ENCODE results near the gene WDR36. TPM values are rescaled to one million over a fixed set of nuclear protein-coding genes. Genes with fewer than 3 reads are reported as not detected.

The WDR36 gene
- total and polyA plus RNA-seq, 2 of the 8 experiments (the other 6 are each of a cell fraction or from before 2014, with no cell fraction given), result 9.3 to 41.8 TPM

DNA sequence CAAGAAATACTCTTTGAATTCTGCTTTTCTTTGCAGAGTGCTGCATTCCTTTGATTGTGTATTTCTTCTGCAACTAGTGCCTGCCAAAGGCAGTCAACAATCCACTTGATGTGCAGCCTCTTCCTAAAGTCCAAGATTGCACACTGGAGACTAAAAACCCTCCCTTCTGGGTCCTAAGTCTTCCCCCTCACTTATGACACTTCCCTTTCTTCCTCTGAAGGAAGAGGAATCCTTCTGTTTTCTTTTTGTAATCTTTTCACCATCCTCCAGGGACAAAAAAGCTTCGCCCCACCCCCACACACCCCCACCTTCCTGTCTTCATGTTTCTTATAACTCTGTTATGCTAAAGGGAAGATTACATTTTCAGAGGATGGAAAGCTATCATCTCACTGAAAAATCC lies 39.9 kb downstream of the WDR36 start:
- Histone ChIP-seq H3K56ac (replicated peaks; ENCODE audit: insufficient read length, low read depth, low read length) (no peak overlapping the region), H2BK20ac (ENCODE audit: low read length) (no peak overlapping the region), H3K4me1 (replicated peaks in 1 of 4; ENCODE audit: control insufficient read depth in 3 of 4, insufficient read depth in 4 of 4, low read length in 3 of 4) (peaks cover 3 to 18% (median 7%) of the 10 kb centered on the region in 4 experiments), H3K79me1 (ENCODE audit: low read depth, low read length) (no peaks in the 10 kb centered on the region), H2BK120ac (replicated peaks; ENCODE audit: low read depth, low read length) (no peak overlapping the region), H3K9ac (replicated peaks in 1 of 4; ENCODE audit: extremely low read depth in 1 of 4, low read depth in 3 of 4, low read length in 3 of 4) (no peak overlapping the region), H3K9me3 (ENCODE audit: insufficient read depth in 2 of 2, low read depth in 1 of 2, low read length in 1 of 2) (no peaks in the 10 kb centered on the region), H3K4ac (replicated peaks; ENCODE audit: insufficient read length, low read depth, low read length) (no peak overlapping the region), H2BK12ac (ENCODE audit: low read depth, low read length) (no peak overlapping the region), H4K8ac (ENCODE audit: extremely low read depth, insufficient read depth, low read length) (no peak overlapping the region), H3K79me2 (ENCODE audit: control insufficient read depth in 1 of 2, insufficient read depth in 2 of 2, low read length in 2 of 2) (no peaks in the 10 kb centered on the region), H3K27ac (ENCODE audit: low read depth, low read length) (no peak overlapping the region), H4K91ac (replicated peaks; ENCODE audit: insufficient read length, low read length) (no peak overlapping the region), H3K27me3 (replicated peaks in 1 of 4; ENCODE audit: control insufficient read depth in 3 of 4, extremely low read depth in 1 of 4, insufficient read depth in 3 of 4, low read length in 3 of 4) (no peaks in the 10 kb centered on the region), H2BK15ac (ENCODE audit: low read length) (no peak overlapping the region), H3K18ac (ENCODE audit: extremely low read depth, low read length) (peak overlapping the region; percentile 62; the same call in 1 of the 2 replicates), H2AFZ (ENCODE audit: low read length) (no peak overlapping the region), H3K36me3 (ENCODE audit: control insufficient read depth in 2 of 4, insufficient read depth in 4 of 4, low read length in 3 of 4) (peaks cover 0 to 4% (median 0%) of the 10 kb centered on the region in 4 experiments; a peak in 1 of 8 replicates), H3K4me2 (ENCODE audit: insufficient read depth in 1 of 2, low read depth in 2 of 2, low read length in 2 of 2) (no peak overlapping the region), H2AK5ac (ENCODE audit: low read depth, low read length) (no peak overlapping the region), H4K5ac (ENCODE audit: insufficient read length, low read depth, low read length) (no peak overlapping the region), H3K4me3 (ENCODE audit: extremely low read depth in 1 of 4, insufficient read depth in 2 of 4, low read depth in 3 of 4, low read length in 4 of 4) (no peak overlapping the region; a peak in 1 of 8 replicates), H3K23me2 (ENCODE audit: low read depth, low read length) (no peaks in the 10 kb centered on the region), H4K20me1 (replicated peaks in 1 of 2; ENCODE audit: control insufficient read depth in 1 of 2, insufficient read depth in 2 of 2, low read length in 2 of 2) (no peaks in the 10 kb centered on the region), H3K14ac (ENCODE audit: insufficient read length) (no peak overlapping the region), H3K23ac (ENCODE audit: insufficient read length) (no peak overlapping the region), H2BK5ac (ENCODE audit: low read depth, low read length) (no peak overlapping the region; the same call in 1 of the 2 replicates)
- ChIA-PET POLR2A (ENCODE audit: partially characterized antibody) (no interaction called here), CTCF (ENCODE audit: partially characterized antibody) (no interaction called here)
- no peak for FAIRE-seq
- DNase-seq (ENCODE audit: low read depth in 1 of 2, low spot score in 2 of 2), result no peak
- 90% methylated on average over 1 of the region's 1 CpG; no CpG with 5 or more reads in 1 of the 2 experiments for WGBS, 2 experiments (ENCODE audit: extremely low coverage in 1 of 2, insufficient coverage in 1 of 2, insufficient read length in 1 of 2, insufficient replicate concordance in 2 of 2, low coverage in 1 of 2, low lambda C conversion rate in 2 of 2, missing lambda C conversion rate in 1 of 2)
- TF ChIP-seq NANOG (IDR thresholded peaks at IDR 0.05; ENCODE audit: insufficient read depth, low read depth, low read length, poor library complexity, severe bottlenecking), result no peak
- no peak for TF ChIP-seq HDAC2 (IDR thresholded peaks at IDR 0.05; ENCODE audit: borderline replicate concordance in 1 of 2, low read depth in 2 of 2, low read length in 2 of 2)
- no peak for TF ChIP-seq GABPA (IDR thresholded peaks at IDR 0.05; ENCODE audit: borderline replicate concordance, insufficient read depth, low read length)
- no peak for TF ChIP-seq TCF12 (IDR thresholded peaks at IDR 0.05; ENCODE audit: low read depth, low read length)
- no peak for TF ChIP-seq POLR2A (IDR thresholded peaks at IDR 0.05; ENCODE audit: control extremely low read depth in 1 of 2, low read depth in 2 of 2, low read length in 2 of 2)
- TF ChIP-seq KDM5A (IDR thresholded peaks at IDR 0.05; ENCODE audit: low read length), result no peak
- no peak for TF ChIP-seq PHF8 (conservative IDR thresholded peaks at IDR 0.05; ENCODE audit: low read depth, low read length)
- TF ChIP-seq CEBPB (IDR thresholded peaks at IDR 0.05; ENCODE audit: low read depth, low read length), result no peak
- TF ChIP-seq TBP (IDR thresholded peaks at IDR 0.05; ENCODE audit: low read depth, low read length), result no peak
- no peak for TF ChIP-seq BRCA1 (IDR thresholded peaks at IDR 0.05; ENCODE audit: low read depth, low read length)
- no peak for TF ChIP-seq SIX5 (IDR thresholded peaks at IDR 0.05; ENCODE audit: low read depth, low read length)
- TF ChIP-seq TAF7 (optimal IDR thresholded peaks at IDR 0.05; ENCODE audit: borderline replicate concordance, low read depth, low read length), result no peak
- TF ChIP-seq SIN3A (conservative IDR thresholded peaks at IDR 0.05 in 1 of 2, IDR thresholded peaks at IDR 0.05 in 1 of 2; ENCODE audit: low read depth in 1 of 2, low read length in 2 of 2), result no peak
- TF ChIP-seq EGR1 (IDR thresholded peaks at IDR 0.05; ENCODE audit: borderline replicate concordance, low read depth, low read length), result no peak
- TF ChIP-seq RXRA (IDR thresholded peaks at IDR 0.05; ENCODE audit: insufficient read depth, low read depth, low read length), result no peak
